MG63 (cell line): Measurements from ENCODE around the gene PARD3B. TPM values are rescaled to one million over a fixed set of nuclear protein-coding genes. Genes with fewer than 3 reads are reported as not detected.
A peak's percentile ranks its signal among the peaks of the same experiment; 100 is the strongest.

Experiments used
- DNase-seq: peaks from one replicate; pipeline ENCODE4 v3.0.0-alpha.2; 2020
- H3K27me3 ChIP-seq: fragments of 250-450 bp; sonication (Bioruptor Pico); 2 replicates; pipeline ENCODE4 v1.5.1; 2020; ENCODE audit warnings: mild to moderate bottlenecking, moderate library complexity
- H3K36me3 ChIP-seq: fragments of 250-450 bp; sonication (Bioruptor Pico); 2 replicates; pipeline ENCODE4 v1.5.1; 2020; ENCODE audit warnings: mild to moderate bottlenecking, moderate library complexity
- H3K4me3 ChIP-seq: fragments of 250-450 bp; sonication (Bioruptor Pico); 2 replicates; pipeline ENCODE4 v1.5.1; 2020; ENCODE audit warnings: mild to moderate bottlenecking, moderate library complexity
- H3K9me3 ChIP-seq: fragments of 250-450 bp; sonication (Bioruptor Pico); 2 replicates; pipeline ENCODE4 v1.5.1; 2020; ENCODE audit warnings: mild to moderate bottlenecking, moderate library complexity
- total RNA-seq: library from RNA; depleted of rRNA; stranded (reverse); fragments of >200 nt; shearing (Covaris generic); gene quantifications from 2 replicates; pipeline ENCODE4 v1.2.3, GENCODE V29; 2014; ENCODE audit warnings: low replicate concordance

PARD3B gene
- total RNA-seq, 1 experiment from 2014 or later, result 4.5 TPM

DNA sequence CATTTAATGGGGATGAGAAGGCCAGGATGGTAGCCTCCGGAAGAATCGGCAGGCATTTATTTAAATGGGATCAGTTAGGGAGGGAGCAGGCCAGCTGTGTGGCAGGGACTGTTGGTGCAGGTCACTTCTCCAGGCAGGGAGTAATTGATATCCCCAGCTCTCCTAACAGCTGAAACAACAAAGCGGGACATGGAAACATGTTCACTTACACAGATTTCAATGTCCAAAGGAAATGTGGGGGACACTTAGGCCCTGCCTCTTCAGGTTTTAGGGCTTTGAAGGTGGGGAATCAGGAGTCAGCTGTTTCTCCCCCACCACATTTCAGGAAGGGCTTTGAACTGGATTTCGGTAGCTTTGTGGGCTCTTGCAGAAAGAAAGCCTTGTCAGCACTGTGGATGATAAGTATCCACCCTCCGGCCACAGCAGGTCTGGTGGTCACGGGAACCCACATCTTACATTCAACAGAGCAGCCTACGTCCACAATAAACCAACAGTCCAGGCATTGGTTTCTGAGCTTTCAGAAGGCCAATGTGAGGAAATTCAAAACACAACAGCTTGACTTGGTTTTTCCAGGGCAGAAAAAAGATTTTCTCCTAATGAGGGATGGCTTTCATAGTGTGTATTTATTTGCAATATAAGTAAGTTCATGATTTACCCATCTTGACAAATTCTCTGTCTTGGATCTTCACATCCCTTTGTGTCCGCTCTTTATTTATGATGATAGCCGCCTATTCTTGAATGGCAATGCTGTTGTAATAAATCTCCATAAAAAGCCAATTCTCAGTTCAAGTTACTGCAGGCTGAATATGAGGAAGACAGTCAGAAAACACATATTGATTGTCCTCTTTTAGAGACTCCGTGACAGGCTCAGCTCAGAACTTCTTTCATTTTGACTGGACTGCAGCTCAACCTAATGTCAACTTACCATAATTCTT, 1040.4 kb downstream of the PARD3B start:
- no peak for DNase-seq
- Histone ChIP-seq H3K36me3 (no peaks in the 10 kb centered on the region), H3K27me3 (no peaks in the 10 kb centered on the region), H3K4me3 (no peak overlapping the region), H3K9me3 (no peaks in the 10 kb centered on the region)

DNA sequence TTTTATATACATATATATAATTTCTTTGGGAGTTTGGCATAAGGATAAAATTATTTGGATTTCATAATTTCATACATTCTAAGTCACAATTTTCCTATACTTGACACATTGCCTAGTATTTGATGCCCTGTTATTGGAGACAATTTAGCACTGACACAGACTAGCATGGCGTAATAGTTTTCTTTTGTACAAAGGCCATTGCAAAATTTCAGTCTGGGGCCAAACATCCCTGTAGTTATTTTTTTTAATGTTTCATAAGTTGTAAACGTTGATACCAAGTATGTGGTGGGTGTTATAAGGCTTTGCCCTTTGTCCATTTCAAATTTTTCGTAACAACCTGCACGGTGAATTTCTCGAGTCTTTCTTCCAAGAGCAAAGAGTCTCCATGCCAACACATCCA, 1041.4 kb downstream of the PARD3B start:
- DNase-seq, result no peak
- no peaks in the 10 kb centered on the region for H3K9me3 ChIP-seq
- no peaks in the 10 kb centered on the region for H3K27me3 ChIP-seq
- H3K4me3 ChIP-seq, result no peak overlapping the region
- H3K36me3 ChIP-seq, result no peaks in the 10 kb centered on the region

DNA sequence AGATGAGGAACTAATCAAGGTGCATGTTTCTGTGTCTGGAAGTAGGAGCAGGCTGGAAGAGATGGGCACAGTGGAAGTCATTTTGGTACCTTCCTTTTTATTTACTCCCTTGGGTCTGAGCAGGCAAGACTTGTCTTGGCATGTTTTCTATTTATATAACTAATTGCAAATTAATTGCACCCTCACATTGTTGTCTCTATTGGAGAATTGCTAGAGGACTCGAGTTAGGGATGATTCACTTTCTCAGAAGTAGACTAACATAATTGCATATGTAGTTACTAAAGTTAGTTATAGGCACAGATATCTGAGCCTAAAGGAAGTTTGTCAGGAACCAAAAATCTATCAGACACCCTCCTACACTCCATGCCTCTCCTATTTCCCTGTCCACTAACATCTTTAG, 1044.2 kb downstream of the PARD3B start:
- H3K36me3 ChIP-seq, result no peaks in the 10 kb centered on the region
- H3K4me3 ChIP-seq, result no peak overlapping the region
- H3K27me3 ChIP-seq, result no peaks in the 10 kb centered on the region
- DNase-seq, result no peak
- no peaks in the 10 kb centered on the region for H3K9me3 ChIP-seq

DNA sequence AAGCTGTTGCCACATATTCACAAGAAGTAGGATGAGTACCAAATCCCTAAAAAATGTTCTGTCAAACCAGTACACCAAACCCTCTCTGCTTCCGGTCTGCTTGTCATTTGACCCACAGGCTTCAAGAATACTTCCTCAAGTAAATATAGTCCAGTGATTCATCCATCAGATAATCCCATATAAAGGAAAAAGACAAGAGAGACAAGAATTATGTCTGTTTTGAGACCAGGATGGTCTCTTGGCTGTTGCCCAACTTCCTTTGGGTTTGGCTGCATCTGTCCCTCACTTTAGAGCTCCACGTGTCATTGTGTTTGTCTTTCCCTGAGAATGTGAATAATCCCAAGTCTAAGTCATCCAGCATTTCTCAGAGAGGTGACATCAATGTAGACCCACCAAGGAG, 1045.5 kb downstream of the PARD3B start:
- Histone ChIP-seq H3K9me3 (no peaks in the 10 kb centered on the region), H3K27me3 (no peaks in the 10 kb centered on the region), H3K36me3 (no peaks in the 10 kb centered on the region), H3K4me3 (no peak overlapping the region)
- DNase-seq, result no peak

DNA sequence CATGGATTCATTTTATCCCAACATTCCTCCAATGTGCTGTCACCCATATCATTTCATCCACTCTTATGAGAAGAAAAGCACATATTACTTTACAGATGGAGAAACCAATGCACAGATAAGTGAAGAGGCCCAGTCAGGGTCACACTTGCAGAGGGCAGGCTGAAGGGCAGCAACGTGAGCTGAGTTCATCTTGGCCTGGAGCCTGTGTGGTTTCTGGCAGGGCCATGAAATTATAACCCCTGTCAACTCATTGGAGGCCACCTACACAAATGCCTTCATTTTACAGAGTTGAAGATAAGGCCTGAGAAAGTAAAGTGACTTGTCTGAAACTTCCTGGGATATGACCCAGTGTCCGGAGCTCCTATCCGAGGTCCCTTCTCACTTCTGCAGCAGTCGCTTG, 1048.6 kb downstream of the PARD3B start:
- H3K4me3 ChIP-seq, result no peak overlapping the region
- no peaks in the 10 kb centered on the region for H3K36me3 ChIP-seq
- H3K9me3 ChIP-seq, result no peaks in the 10 kb centered on the region
- no peaks in the 10 kb centered on the region for H3K27me3 ChIP-seq
- DNase-seq, result no peak

DNA sequence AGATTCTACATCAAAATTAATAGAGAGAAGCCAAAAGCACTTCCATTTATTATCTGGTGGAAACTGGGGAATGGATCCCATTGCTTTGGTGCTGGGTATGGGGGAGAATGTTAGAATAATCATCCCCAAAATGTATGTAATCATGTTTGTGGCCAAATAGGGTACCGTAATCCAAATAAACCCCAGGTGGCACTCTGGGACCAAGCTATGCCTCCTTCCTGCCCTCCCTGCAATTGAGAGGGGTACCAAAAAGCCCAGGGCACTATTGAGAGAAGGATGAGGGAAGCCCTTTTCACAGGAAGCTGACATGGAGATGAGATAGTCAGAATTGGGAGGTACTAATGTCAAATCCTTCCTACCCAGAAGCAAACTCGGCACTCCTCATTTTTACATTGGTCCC, 1051.3 kb downstream of the PARD3B start:
- no peak for DNase-seq
- H3K27me3 ChIP-seq, result no peaks in the 10 kb centered on the region
- H3K9me3 ChIP-seq, result no peaks in the 10 kb centered on the region
- no peak overlapping the region for H3K4me3 ChIP-seq
- no peaks in the 10 kb centered on the region for H3K36me3 ChIP-seq

DNA sequence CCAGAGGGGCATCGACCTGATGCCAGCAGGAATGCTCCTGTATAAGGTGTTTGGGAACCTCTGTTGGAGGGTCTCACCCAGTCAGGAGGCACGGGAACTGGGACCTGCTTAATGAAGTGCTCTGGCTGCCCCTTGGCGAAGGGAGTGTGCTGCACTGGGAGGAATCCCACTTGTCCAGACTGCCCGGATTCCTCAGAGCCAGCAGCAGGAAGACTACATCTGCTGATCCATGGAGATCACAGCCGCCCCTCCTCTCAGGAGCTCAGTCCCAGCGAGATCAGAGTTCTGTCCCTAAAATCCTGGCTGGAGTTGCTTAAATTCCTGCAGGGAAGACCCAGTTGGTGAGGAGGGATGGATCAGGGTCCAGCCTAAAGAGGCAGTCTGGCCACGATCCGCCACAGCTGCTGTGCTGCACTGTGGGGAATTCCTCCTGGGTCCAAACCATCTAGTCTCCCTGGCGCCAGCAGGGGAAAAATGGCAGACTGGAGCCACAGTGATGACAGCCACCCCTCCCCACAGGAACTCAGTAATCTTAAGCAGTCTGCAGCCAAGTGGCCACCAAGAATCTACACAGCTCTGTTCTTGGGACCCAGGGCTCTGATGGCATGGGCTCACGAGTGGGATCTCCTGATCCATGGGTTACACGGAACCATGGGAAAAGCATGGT, 1060.5 kb downstream of the PARD3B start:
- Histone ChIP-seq H3K9me3 (peaks cover 3% of the 10 kb centered on the region; the same call in 1 of the 2 replicates), H3K27me3 (no peaks in the 10 kb centered on the region), H3K36me3 (no peaks in the 10 kb centered on the region), H3K4me3 (no peak overlapping the region)
- no peak for DNase-seq

DNA sequence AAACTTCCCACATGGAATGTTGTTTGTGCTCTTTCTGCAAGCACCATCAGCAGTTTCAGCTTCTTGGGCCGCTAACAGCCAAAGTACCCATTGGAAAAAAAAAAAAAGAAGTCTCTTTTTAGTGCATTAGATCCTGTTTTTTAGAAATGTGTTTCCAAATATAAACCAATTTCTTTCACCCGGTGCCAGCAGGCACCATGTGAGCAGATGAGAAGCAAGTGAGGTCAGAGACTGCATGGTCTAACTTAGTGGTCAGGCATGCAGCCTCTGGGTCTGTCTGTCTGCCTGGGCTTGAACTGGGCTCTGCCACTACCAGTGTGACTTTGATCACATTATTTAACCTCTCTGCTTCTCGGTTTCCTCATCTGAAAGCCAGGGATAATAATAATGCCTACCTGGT, 1061.9 kb downstream of the PARD3B start:
- H3K27me3 ChIP-seq, result no peaks in the 10 kb centered on the region
- no peaks in the 10 kb centered on the region for H3K36me3 ChIP-seq
- DNase-seq, result no peak
- no peak overlapping the region for H3K4me3 ChIP-seq
- H3K9me3 ChIP-seq, result peaks cover 3% of the 10 kb centered on the region; the same call in 1 of the 2 replicates

DNA sequence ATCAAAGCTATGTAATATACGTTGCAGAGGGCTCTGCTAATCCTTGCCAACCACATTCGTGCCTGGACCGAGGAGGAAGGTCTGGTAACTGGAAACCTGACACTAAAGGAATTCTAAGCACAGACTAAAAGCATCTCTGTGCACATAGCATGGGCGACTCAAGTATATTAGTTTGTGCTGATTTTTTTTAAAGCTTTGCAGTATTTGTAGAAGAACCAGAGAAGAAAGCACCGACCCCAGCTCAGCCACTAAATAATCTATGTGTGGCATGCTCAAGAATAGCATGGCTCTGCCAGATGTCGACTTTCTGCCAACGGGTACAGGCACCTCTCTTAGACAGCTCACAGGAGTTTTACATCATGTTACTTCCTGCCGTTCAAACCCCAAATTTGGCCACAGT, 1063.8 kb downstream of the PARD3B start:
- Histone ChIP-seq H3K27me3 (no peaks in the 10 kb centered on the region), H3K36me3 (no peaks in the 10 kb centered on the region), H3K4me3 (no peak overlapping the region), H3K9me3 (no peaks in the 10 kb centered on the region)
- DNase-seq, result peak; percentile 27

DNA sequence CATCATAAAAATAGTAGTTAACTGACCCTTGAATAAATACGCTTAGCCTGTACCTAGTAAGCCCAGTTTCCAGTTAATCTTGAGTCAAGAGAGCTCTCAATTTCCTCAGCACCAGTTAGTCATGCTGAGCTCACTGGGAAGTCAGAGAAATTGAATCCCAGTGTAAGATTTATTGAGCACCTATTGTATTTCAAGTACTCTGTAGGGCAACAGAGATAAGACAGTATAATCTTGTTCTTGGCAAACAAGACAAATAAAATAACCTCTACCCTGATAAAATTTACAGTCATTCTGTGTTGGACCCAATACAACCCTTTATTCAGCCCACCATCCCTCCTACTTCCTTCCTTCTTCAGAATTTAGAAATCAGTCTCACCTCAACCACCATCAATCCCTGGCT, 1065.2 kb downstream of the PARD3B start:
- no peak overlapping the region for H3K4me3 ChIP-seq
- no peaks in the 10 kb centered on the region for H3K9me3 ChIP-seq
- DNase-seq, result no peak
- no peaks in the 10 kb centered on the region for H3K36me3 ChIP-seq
- no peaks in the 10 kb centered on the region for H3K27me3 ChIP-seq

DNA sequence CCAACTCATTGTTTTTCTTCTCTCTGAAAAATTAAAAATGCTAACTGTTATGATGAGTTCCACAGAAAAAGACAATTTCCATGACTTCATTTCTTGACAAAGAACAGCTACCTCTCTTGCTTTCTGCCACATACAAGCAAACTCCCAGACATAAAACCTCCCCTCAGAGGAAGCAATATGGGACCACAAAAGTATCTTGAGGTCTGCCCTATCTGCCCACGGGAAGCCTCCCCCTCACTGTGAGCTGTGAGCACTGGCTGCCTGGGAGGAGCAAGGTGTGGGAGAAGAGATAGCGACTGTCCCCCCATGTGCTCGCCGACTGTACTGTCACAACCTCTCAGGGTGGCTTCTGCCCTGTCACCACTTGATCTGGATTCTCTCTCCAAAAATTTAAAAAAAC, 1067.4 kb downstream of the PARD3B start:
- H3K27me3 ChIP-seq, result no peaks in the 10 kb centered on the region
- H3K4me3 ChIP-seq, result no peak overlapping the region
- no peaks in the 10 kb centered on the region for H3K9me3 ChIP-seq
- H3K36me3 ChIP-seq, result no peaks in the 10 kb centered on the region
- DNase-seq, result no peak

DNA sequence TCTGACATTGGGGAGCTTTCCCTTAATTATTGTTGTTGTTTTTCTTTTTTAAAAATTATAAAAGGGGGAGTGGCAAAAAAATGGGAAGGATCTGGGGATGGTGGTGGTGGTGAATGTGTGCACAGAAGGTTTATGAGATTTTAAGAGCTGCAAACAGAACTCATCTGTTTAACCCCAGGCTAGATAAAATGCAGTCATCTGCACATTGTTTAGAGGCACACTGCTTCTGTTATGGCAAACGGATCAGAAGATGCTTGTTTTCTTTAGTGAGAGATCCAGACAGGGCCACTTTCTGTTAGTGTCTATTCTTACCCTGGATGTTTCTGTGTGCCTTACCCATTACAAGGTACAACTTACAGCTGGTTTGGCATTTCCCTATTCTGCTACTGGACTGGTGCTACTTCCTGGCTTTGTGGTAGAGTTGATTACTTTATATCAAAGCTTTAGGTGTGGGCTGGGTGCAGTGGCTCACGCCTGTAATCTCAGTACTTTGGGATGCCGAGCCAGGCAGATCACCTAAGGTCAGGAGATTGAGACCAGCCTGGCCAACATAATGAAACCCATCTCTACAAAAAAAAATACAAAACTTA, 1068.8 kb downstream of the PARD3B start:
- H3K9me3 ChIP-seq, result no peaks in the 10 kb centered on the region
- no peaks in the 10 kb centered on the region for H3K36me3 ChIP-seq
- DNase-seq, result no peak
- H3K4me3 ChIP-seq, result no peak overlapping the region
- H3K27me3 ChIP-seq, result no peaks in the 10 kb centered on the region

DNA sequence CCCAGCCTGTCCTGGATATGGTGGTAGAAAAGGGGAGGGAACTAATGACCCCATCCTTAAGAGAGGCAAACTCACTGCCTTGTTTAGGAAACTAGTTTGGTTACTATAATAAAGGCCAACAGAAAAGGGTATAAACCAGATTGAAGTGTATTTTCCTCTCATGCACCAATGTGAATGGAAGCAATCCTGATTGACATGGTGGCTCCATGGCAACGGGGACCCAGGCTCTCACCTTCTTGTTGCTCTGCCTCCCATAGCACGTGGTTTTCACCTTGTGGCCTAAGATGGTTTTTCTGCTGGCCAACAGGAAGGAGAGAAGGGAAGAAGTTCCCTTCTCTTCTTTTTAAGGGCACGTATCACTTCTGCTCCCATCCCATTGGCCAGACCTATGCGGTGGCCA, 1069.7 kb downstream of the PARD3B start:
- no peak overlapping the region for H3K4me3 ChIP-seq
- no peaks in the 10 kb centered on the region for H3K9me3 ChIP-seq
- H3K36me3 ChIP-seq, result no peaks in the 10 kb centered on the region
- DNase-seq, result no peak
- H3K27me3 ChIP-seq, result no peaks in the 10 kb centered on the region

DNA sequence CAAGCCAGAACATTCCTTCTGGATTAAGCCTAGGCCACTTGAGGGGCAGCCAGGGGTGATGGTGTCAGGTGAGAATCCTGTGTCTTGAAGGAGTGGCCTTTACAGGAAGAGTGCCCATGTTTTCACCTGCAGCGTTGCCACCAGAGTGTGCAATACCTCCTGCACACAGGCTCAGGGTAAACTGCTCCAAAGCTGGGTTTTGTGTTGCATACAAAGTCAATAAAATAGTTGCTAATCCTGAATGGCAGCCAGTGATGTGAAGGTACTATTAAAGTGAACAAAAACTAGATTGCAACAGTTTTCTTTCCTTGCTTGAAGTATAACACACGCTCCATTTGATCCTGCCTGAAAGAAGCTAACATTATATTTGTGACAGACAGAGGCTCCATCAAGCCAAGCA, 1072.6 kb downstream of the PARD3B start:
- H3K27me3 ChIP-seq, result no peaks in the 10 kb centered on the region
- no peaks in the 10 kb centered on the region for H3K36me3 ChIP-seq
- no peak overlapping the region for H3K4me3 ChIP-seq
- no peaks in the 10 kb centered on the region for H3K9me3 ChIP-seq
- DNase-seq, result no peak

DNA sequence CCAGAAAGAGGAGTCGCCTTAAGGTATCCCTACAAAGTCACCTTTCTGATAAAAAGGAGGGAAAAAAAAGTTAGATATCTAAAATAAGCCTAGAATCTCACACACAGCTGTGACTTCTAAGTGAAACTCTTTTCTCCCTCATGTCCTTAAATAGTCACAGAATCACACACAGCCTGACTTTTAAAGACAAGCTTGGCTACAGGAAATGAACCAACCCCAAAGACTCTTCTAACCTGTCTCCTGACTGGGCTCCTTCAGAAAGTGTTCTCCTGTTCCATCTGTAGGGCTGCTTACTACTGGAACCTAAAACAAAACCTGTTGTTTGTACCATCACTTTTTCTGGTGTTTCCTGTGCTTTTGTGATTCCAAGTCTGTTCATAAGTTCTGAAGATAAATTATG, 1074.3 kb downstream of the PARD3B start:
- DNase-seq, result no peak
- no peaks in the 10 kb centered on the region for H3K9me3 ChIP-seq
- H3K36me3 ChIP-seq, result no peaks in the 10 kb centered on the region
- no peak overlapping the region for H3K4me3 ChIP-seq
- no peaks in the 10 kb centered on the region for H3K27me3 ChIP-seq

DNA sequence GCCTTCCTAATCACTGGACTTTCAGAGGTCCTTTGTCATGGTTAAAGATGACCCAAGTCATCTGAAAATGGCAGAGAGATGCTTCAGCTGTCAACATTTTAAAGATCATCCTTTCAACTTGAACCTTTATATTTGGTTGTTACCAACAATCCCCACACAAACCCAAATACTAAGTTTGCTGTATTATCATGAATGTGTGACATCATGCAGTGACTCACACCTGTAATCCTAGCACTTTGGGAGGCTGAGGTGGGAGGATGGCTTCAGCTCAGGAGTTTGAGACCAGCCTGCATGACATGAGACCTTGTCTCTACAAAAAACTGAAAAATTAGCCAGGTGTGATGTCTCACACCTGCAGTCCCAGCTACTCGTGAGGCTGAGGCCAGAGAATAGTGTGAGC, 1081.8 kb downstream of the PARD3B start:
- H3K9me3 ChIP-seq, result no peaks in the 10 kb centered on the region
- no peak overlapping the region for H3K4me3 ChIP-seq
- no peaks in the 10 kb centered on the region for H3K27me3 ChIP-seq
- H3K36me3 ChIP-seq, result no peaks in the 10 kb centered on the region
- no peak for DNase-seq

DNA sequence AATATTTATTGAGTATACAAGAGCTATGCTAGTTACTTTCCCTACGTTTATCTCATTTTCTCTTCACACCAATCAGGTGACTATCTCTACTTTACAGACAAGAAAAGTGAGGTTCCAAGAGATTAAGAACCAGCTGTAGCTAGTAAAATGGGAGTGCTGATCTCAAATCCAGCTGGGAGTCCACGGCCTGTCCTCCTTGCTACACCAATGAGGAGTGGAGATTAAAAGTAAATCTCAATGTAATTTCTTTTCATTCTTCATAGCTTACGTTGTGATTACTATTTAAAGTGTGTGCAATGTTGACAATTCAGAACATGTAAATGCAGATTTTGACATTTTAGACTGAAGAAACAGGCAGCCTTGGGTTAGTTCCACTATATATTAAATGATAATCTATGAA, 1083.1 kb downstream of the PARD3B start:
- no peak for DNase-seq
- Histone ChIP-seq H3K9me3 (no peaks in the 10 kb centered on the region), H3K36me3 (no peaks in the 10 kb centered on the region), H3K27me3 (no peaks in the 10 kb centered on the region), H3K4me3 (no peak overlapping the region)
